GM12872 (cell line): ENCODE measurements around the gene SYT1.

ENCODE experiments used
- TF ChIP-seq, protein P1 (sequence below): IDR thresholded peaks from 3 replicates; pipeline ENCODE4 v1.5.1; 2011; ENCODE audit warnings: low read depth, mild to moderate bottlenecking, low read length, moderate library complexity; ENCODE audit not compliant: insufficient read depth

Gene SYT1

DNA sequence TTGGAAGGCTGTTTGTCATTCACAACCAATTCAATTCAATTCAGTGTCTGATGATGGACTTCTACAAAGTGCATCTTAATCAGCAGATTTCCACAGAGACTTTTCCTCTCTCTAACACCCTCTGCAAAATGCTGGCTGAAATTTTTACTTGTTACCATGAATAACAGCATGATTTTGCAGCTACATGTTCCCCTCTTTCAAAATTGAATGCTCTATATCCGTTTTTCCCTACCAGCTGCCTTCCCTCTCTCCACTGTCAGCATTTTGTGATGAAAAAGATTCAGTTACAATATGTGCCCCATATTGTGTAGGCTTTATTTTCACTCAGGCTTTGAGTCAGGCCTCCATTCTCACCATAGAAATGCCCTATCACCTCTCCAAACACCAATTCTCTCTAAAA is 334.6 kb downstream of the SYT1 start:
- TF ChIP-seq, protein P1, sequence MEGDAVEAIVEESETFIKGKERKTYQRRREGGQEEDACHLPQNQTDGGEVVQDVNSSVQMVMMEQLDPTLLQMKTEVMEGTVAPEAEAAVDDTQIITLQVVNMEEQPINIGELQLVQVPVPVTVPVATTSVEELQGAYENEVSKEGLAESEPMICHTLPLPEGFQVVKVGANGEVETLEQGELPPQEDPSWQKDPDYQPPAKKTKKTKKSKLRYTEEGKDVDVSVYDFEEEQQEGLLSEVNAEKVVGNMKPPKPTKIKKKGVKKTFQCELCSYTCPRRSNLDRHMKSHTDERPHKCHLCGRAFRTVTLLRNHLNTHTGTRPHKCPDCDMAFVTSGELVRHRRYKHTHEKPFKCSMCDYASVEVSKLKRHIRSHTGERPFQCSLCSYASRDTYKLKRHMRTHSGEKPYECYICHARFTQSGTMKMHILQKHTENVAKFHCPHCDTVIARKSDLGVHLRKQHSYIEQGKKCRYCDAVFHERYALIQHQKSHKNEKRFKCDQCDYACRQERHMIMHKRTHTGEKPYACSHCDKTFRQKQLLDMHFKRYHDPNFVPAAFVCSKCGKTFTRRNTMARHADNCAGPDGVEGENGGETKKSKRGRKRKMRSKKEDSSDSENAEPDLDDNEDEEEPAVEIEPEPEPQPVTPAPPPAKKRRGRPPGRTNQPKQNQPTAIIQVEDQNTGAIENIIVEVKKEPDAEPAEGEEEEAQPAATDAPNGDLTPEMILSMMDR, result no peak

DNA sequence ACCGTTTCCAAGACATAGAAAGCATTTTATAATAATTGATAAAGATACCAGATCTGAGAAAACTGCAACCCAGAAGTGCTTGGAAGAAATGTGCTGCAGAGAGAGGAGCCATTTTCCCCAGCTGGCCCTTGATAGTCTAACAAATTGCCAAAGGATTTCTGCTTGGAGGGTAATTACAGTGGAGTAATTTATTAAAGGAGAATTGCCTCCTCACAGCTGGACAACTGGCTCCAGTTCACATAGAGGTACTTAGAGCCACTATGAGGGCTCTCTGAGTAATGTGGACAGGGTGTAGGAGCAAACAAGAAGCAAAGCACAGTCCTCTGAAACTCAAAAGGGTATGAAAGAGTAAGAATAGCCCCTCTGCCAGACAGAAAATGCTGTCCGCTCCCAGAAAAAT is 335.6 kb downstream of the SYT1 start:
- TF ChIP-seq, protein P1, result no peak

DNA sequence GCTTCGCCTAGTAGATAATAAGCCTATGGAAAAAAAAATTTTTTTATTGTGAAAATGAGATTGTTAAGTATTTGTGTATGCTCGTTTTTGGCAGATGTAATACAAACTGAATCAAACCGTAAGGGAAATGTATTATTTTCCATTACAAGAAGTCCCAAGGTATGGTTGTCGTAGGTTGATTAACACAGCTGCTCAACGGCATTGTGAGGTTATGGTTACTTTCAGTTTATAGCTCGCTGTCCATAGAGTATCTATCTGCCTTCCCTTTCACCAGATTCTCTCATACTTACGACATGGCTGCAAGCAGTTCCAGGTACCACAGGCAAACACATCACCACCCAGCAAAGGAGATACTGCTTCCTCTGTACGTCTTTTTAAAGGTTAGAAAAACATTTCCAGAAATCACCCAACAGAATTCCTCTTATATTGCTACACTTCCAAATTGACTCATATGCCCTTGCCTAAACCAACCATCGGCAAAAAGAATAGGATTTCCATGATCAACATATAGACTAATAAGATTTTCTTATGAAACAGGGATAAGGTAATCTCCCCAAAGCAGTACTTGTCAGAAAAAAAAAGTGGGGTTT is 338.6 kb downstream of the SYT1 start:
- TF ChIP-seq, protein P1, result no peak

DNA sequence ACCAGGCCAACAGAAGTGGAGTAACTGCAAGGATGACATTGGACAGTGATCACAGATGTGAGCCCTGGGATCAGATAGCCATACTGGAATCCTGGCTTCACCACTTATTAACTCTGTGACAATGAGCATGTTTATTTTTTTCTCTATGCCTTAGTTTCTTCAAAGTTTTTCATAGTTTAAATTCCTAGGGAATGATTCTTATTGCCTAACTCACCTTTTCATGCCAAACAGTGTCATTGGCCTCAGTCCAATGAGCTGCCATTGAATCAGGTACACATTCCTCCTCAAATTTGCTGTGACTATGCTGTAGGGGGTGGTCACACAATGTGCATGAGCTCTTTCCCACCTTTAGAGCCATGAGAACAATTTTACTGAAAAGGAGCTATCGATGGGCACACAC is 342.3 kb downstream of the SYT1 start:
- TF ChIP-seq, protein P1, result no peak

DNA sequence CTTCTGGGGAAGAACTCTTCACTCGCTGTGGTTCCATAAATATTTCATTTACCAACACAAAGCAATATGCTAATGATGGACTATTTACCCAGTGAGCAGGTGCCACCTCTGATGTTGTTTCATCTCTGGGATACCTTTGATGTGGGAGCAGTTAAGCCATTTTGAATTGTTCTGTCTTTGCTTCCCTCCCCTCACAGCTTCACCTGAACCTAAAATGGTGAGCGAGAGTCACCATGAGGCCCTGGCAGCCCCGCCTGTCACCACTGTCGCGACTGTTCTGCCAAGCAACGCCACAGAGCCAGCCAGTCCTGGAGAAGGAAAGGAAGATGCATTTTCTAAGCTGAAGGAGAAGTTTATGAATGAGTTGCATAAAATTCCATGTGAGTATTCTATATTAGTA is 352.7 kb downstream of the SYT1 start:
- TF ChIP-seq, protein P1, result no peak

DNA sequence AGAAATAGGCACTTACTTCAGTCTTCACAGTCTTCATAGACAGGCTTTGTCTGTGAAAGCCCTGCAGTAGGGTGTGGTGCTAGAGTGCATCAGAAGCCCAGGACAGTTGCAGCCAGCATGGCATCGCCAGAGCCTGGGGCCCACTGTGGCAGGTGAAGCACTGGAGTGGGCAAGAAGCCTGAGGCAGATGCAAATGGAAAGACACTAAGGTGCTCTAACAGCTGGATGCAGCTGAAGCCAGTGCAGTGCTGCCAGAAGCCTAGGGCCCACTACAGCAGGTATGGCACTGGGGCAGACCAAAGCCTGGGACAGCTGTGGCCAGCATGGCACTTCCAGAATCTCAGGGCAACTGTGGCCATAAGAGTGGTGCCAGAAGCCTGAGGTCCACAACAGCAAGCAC is 358.6 kb downstream of the SYT1 start:
- TF ChIP-seq, protein P1, result no peak

DNA sequence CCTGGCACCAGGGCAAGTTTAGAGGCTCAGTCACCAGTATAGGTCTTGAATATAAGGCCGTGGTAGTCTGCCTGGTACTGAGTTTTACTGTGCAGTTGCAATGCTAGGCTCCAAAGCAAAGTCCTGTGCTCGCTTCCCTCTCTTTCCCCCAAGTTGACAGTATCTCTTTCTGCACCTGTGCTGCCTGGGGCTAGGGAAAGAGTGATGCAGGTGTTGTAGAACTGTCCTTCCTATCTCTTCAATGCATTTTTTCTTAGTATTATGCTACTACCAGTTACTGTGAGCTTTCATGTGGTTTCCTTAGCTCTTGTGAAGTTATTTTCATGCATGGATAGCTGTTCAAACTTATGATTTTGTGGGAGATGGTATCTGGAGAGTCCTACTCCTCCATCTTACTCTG is 359.2 kb downstream of the SYT1 start:
- TF ChIP-seq, protein P1, result no peak
